Cardiac septum (tissue), 1 donor: ENCODE results near the gene GSX2. TPM values are rescaled to one million over a fixed set of nuclear protein-coding genes. Genes with fewer than 3 reads are reported as not detected.

Source experiments
- DNase-seq: peaks from one replicate; pipeline ENCODE4 v3.0.0-alpha.2; 2020; ENCODE audit warnings: low spot score
- intact Hi-C: fragments of 100-400 bp; cut with DNase I; formaldehyde crosslinking; loops from one replicate; pipeline ENCODE4 v1.14.0; 2022
- total RNA-seq: library from RNA; stranded (reverse); fragmentation: NEBNext Ultra II Directional; extraction: Animal tissue kit (Norgen Biotek cat#: 25700); gene quantifications from one replicate; pipeline ENCODE4 v1.2.1, GENCODE V29; 2021
- donor health status: DM: no; HTN: no; CAD: no.

GSX2 gene
- total RNA-seq, 1 donor from 2014 or later: not detected

DNA sequence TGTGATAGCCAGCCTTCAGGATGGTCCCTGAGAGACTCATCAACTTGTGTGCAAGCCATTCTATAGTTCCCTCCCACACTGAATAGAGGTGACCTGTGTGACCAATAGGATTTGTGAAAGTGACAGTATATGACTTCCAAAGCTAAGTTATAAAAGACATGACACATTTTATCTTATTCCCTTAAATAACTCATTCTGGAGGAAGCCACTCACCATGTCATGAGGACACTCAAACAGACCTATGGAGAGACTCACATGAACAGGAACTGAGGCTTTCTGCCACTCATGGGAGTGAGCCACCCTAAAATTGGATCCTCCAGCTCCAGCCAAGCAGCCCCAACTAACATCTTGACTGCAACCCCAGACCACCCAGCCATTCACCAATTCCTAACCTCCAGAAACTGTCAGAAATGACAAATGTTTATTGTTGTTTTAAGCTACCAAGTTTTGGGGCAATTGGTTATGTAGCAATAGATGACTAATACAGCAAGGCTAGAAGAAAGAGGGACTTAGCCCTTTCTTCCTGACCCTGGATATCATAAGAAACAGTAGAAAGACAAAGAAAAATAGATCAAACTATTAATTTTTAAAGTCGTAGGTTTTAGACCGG lies 26.6 kb upstream of the GSX2 start:
- DNase-seq: no peak
- intact Hi-C loops: no loop called here

DNA sequence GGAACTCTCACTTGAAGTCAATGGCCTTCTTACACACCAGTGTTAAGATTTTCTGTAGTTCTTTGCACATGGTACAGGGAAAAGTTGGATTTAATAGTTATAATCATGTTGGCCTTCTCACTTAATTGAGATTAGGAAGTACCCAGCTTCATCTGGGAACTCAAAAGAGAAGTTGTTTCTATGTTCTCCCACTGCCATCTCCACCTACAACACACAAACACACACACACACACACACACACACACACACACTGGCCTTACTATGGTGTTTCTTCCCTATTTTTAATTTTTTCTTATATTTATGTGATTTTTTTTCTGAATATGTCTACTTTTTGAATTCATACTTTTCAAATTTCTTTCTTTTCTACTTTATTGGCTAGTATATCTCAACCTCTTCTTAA lies 25.6 kb upstream of the GSX2 start:
- intact Hi-C loops: no loop called here
- no peak for DNase-seq

DNA sequence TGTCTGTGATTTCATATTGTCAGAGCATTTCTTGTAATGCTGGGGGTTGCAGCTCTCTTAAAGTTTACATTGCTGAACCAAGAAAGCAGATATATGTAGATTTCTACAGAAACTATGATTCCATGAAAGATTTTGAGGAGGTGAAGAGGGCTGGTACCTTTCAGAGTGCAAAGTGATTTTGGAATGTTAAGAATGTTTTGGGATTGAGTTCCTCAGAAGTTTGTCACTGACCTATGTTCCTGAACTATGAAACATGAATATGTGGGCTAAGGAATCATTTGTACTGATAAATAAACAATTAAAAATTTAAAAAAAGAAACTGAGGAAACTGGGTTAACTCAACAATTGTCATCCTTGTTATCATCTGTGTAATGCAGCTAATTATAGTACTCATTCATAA lies 23.3 kb upstream of the GSX2 start:
- DNase-seq: no peak

DNA sequence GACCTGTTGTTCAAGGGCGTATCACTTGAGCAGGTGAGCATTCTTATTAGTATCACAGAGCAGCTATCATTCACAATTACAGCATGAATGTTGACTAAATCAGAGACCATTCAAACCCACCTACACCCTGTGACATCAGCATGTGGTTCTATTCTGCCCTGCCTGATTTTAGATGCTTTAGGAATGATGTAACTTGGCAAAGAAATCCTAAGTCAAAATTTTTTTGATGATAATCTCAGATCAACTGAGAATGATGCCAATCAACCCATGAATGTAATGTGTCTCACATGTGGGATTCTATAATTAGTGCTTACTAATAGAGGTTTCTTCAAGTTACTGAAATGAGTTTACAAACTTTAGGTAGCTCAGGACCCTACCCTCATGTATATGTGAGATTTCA lies 22.2 kb upstream of the GSX2 start:
- no peak for DNase-seq
- intact Hi-C loops: no loop called here

More for the DNA sequence above, 23.3 kb upstream of the GSX2 start:
- intact Hi-C loops: no loop called here

DNA sequence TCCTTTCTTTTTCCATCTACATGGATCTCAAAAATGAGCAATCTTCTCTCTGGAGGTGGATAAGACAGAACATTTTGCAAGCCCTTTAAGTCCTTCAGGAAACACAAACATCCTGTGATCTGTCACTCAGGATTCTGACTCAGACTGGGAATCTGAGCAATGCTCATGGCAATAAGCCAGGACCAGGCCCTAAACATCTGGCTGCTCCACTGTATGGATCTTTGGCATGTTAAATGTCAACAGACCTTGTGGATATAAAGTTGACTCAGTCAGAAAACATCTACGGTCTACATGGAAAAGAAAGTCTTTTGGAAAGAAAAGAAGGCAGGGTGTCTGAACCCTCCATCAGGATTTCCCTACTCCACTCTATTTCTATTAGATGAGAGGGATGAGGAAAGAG lies 17.8 kb upstream of the GSX2 start:
- intact Hi-C loops: loop anchor here (2.0 kb wide), 1 partner anchor 17 kb away; the partner anchor contains the start of gene CHIC2
- DNase-seq: no peak

DNA sequence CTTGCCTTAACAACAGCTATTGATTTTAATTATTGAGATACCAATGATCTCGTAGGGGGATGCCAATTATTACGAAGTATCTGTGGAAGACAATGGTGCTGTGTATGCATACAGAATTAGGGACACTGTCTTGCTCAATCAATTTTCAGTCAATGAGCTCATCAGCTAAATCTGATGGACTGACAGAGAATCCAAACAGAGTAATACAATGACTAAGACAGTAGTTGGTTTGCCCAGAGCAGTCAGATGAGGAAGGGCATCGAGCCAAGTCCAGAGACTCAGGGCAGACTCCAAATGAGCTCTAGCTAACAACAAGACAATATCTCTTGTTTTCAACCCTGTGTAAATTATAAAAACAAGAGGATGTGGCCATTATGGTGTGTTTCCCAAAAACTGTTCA lies 14.7 kb upstream of the GSX2 start:
- no peak for DNase-seq
- intact Hi-C loops: no loop called here

DNA sequence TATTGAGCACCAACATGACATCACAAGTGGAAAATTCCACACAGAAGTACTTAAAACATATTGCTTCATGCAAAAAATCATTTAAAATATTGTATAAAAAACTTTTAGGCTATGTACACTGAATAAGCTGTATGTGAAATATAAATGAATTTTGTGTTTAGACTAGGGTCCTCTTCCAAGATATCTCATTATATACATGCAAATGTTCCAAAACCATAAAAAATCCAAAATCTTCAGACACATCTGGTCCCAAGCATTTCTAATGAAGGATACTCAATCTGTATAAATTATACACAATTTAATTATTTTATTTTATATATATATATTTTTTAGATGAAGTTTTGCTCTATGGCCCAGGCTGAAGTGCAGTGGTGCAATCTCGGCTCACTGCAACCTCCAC lies 10.1 kb upstream of the GSX2 start:
- intact Hi-C loops: no loop called here
- no peak for DNase-seq

DNA sequence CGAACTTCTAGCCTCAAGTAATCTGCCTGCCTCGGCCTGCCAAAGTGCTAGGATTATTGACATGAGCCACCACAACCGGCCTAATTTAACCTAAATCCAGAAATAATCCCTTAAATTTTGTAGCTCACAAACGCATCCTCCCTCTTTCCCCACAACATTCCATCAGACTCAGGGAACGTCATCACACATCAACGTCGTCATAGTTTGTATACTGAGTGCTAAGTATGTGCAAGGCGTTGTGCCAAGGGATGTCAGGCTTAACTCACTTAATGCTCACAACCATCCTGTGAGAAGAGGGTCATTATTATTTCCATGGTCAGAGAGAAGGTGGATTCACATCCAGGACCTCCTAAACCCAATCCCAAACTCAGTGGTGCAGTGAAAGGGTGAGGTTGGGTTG lies 9.6 kb upstream of the GSX2 start:
- intact Hi-C loops: no loop called here
- DNase-seq: no peak

DNA sequence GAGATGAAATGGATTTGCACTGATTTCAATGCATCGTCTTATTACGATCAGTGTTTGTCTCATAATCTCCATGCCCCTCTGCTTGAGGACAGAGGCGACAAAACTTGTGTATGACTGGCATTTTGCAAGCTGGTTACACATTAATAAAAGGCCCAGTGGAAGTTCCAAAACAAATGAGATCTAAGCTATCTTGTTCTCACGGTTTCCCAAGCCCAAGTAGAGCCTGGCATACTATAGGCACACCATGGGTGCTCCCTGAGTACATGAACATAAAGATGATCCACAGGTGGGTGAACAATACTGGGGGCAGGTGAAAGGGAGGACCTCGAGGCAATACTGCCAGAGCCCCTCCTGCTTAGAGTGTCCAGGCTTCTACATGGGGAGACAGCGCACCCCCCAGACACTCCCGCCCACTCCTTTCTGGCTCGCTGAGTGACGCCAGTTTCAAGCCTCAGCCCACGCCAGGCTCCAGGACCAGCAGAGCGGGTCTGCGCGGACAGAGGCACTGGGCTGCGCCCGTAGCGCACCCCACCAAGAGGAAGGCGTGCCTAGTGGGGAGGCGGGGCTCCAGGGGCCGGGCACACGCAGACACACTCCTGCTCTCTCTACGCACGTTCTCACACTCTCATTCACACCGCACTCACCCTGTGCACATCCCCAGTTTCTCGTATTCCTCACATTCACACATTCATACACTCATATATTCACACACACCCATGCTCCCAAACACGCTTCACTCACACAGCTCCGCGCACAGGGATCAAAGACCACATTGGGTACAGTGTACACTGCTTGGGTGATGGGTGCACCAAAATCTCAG lies 8.9 kb upstream of the GSX2 start:
- DNase-seq: no peak
- intact Hi-C loops: no loop called here

DNA sequence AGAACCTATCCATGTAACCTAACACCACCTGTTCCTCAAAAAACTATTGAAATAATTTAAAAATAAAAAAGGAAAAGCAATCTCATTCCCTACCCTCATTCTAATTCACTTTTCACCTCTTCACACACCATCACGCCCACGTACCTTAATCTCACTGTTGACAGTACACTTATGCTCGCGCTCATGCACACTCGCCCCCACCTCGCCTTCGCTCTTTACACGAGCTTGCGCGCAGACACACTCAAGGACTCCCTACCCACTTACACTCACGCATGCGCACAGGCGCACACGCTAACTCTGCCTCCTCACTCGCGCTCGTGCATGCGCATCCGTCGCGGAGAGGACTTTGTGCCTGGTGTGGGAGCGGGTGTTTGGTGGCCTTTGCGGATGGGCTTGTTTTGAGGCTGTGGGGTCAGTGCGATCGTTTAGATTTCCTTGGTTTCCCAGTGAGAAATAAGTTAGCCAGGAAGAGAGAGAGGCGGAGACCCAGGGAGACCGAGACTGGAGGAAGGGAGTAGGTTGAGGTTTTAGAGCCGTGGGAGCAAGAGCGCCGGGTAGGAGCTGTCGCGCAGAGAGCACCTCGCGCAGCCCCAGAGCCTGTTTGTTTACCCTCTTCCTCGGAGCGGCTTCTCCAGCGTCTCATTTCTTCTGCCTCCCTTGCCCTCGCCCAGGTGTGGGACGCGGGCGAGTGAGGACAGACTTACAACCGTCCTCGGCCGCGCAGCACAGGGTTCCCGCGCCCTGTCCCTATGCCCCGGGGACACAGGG lies 8.1 kb upstream of the GSX2 start:
- intact Hi-C loops: no loop called here
- DNase-seq: peak; percentile 91

DNA sequence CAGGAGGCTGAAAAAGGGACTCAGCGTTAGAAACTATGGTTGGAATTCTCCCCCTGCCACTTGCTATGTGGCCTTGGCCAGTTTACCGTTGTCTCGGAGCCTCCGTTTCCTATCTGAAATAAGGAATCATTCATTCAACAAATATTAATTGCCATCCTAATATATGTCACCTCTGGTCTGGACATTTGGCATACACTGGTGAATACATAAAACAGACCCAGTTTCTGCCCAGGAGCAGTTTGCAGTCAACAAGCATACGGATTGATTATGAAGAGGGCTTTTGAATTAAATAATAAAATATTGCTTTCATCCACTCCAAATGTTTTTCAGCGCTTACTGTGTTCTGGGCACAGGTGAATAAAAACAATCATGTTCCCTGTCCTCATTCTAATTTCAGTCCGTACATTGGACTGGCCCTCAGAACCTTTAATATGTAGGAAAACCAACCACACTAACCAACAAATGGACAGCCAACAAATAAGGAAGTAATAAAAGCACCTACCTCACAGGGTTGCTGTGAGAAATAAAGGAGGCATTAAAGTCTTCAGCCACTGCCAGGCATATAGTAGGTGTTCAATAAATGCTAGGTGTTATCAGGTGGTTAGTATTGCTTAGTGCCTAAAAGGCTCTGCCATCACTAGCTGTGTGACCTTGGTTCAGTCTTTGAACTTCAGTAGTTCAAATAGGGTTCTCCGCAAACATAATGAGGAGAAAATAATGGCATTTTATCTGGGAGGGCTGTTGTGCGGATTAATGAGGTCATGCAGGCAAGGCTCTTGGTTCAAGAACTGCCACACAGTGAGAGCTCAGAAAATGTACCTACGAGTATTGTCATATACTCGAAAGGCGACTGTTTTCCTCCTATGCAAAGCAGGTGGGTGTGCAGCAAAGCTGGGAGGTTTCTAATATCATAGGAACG lies 7.3 kb upstream of the GSX2 start:
- no peak for DNase-seq
- intact Hi-C loops: no loop called here

DNA sequence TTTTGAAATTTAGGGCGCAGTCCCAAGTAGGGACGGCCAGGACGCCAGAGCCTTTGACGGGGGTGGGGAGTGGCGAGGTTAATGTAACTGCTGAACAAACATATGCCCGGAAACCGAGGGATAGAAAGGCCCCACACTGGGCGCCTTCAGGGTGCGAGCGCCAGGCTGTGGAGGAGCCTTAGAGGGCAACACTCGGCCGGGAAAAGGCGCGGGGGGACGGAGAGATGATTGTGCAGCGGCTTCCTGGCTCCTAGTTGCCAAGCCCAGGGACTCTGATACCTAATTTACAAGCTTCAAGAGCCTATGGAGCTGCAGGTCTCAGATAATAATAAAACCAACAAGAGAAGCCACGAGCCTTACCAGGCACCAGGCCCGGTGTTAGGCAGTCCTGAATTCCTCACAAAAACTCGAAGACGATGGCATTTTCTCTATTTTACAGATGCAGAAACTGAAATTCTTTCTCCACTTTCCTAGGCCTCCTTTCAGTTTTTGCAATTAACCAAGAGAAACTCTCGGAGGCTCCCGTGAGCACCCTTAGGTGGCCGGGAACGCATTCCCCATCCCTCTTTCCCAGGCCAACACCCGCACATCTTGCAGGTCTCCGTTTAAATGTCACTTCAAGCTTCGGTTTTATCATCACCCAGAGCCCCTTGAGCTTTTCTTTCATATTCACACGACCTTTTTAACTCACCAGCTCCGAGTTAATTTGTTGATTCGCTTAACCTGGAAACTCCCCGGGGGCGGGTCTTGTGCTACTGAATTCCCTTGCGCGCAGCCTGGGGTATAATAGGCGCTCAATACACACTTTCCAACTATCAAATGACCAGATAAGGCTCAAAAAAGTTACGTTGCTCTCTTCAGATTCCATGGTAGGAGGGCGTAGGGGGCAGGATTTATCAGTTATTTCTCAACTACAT lies 6.4 kb upstream of the GSX2 start:
- DNase-seq: no peak
- intact Hi-C loops: no loop called here

DNA sequence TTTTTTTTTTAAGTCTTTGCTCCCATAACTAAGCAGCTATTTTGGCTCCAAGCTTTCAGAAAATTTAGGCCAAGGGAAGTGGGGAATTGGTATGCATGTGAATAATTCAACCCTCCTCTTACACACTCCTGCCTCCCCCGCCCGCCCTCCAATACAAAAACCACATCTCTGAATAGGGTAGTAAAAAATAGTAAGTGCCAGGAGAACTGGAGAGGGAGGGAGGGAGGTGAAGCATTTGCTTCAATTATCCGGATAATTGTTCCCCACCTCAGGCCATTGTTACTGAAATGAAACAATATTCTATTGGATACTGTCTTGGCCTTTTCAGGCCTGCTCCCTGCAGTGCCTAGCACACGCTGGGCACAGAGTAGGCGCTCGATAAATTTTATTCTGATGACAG lies 5.5 kb upstream of the GSX2 start:
- intact Hi-C loops: no loop called here

DNA sequence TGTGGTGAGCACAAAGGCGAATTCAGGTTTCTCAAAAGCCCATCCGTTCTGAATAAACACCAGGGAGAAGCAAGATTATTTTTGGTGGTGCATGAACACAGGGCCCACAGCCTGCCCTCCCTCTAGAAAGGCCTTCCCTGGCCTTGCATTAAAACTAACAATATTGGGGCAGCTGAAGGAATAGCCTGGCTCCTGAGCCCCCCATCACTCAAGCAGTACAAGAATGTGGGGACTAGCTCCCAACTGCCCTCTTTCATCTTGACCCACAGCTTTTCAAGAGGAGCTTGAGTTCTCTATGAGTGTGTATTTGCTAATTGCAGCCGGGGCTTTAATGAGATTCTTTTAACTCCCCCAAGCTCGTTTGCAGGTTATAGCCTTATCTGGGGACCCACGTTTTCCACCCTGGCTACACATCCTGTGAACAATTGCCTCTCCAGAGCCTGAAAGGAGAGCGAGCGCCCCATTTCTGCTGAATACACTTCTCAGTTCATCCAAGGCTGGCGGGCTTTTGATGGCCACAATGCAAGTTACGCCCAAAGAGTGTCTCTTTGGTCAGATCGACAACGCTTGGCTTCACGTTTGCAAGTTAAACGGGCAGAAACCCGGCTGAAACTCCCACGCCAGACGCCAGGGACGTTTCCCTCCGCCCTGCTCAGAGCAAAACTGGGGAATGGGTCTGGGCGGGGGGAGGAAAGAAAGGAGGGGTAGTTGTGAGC lies 4.7 kb upstream of the GSX2 start:
- DNase-seq: no peak
- intact Hi-C loops: no loop called here

More for the DNA sequence above, 5.5 kb upstream of the GSX2 start:
- DNase-seq: no peak

DNA sequence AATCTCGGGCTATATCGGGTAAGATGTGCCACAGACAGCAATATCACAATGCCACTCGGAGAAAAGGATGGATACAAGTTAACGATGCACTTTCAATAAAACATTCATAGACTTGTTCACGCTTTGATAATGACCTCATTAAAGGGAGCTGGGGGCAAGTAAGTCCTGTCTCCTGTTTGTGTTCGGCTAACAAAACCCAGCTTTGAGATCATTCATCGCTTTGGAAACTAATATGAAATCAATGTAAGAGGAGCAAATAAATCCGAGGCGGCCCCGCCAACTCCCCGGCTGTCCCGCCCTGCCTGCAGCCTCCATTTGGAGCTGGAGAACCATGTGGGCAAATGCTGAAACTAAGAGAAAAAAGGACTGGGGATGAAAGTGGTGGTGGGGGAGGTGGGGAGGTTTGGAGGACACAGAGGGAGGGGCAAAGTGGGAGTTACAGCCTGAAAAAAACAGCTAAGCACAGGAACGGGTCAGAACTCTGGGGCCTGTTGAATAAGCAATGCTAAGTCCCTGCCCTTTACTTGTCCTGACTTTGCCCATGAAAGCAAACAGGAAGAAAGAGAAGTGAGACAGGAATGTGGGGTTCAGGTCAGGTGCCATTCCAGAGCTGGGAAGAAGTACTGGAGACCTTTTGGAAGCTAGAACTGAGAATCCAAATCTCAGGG lies 3.5 kb upstream of the GSX2 start:
- intact Hi-C loops: no loop called here
- DNase-seq: no peak

DNA sequence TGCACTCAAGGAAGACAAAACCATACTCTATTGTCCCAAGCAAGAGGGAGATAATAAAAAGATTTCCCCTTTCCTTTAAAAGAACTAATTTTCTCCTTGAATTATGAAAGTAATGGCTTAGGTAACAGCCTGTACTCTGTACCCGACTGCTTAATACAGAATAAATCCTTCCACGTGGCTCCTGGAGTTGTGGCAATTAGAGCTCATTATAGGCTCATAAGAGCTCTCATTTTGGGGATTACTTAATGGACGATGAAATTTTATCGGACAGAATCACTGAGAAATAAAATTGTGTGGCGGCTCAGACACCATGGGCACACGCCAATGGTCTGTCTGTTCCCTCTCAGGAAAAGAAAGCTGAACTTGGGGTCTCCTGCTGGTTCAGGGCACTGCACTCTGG lies 2.8 kb upstream of the GSX2 start:
- no peak for DNase-seq
- intact Hi-C loops: no loop called here

DNA sequence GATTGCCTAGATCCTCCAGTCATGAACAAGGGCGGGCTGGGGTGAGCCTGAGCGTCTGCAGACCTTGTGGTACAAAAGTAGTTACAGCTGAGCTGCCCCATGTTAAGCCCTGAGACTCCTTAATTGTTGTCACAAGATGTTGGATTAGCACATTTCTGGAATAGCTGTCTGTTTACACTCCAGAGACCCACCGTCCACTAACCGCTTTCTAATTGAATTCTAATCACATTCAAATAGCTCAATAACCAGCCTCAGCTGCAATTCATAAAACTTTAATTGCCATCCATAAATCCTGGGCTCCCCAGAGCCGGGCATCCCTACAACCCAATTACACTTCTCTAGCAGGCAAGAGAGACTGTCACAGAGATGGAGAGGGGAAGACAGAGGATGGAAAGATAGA lies 1.6 kb upstream of the GSX2 start:
- DNase-seq: no peak
- intact Hi-C loops: no loop called here
